ENCODE measurements around the gene LRRC32.

The LRRC32 gene

GRCh38 chr11:76625472-76626186, 44.9 kb downstream of the LRRC32 start:
- no peak overlapping the region for H3K4me3 ChIP-seq (IDR thresholded peaks at IDR 0.05; ENCODE audit: insufficient read depth, low read depth, low read length)
- H4K20me1 ChIP-seq (ENCODE audit: insufficient read depth): no peaks in the 10 kb centered on the region; the same call in 1 of the 2 replicates
- no peaks in the 10 kb centered on the region for H3K36me3 ChIP-seq (ENCODE audit: insufficient read depth)
- H3K27me3 ChIP-seq (ENCODE audit: insufficient read depth, low read depth): no peaks in the 10 kb centered on the region; the same call in 1 of the 2 replicates
- H3K9ac ChIP-seq: no peak overlapping the region
- no peak for TF ChIP-seq CTCF (conservative IDR thresholded peaks at IDR 0.05; ENCODE audit: low read depth, low read length)
- H3K27ac ChIP-seq: no peak overlapping the region
- H2AFZ ChIP-seq (ENCODE audit: low read depth): no peak overlapping the region
- H3K4me2 ChIP-seq: no peak overlapping the region
- H3K79me2 ChIP-seq (ENCODE audit: insufficient read depth, low read depth): no peaks in the 10 kb centered on the region
- peaks cover 33% of the 10 kb centered on the region for H3K4me1 ChIP-seq (ENCODE audit: low read depth, poor library complexity, severe bottlenecking)

GRCh38 chr11:76624500-76625379, 45.8 kb downstream of the LRRC32 start:
- Histone ChIP-seq H3K4me2 (no peak overlapping the region), H4K20me1 (ENCODE audit: insufficient read depth) (no peaks in the 10 kb centered on the region; the same call in 1 of the 2 replicates), H3K9ac (no peak overlapping the region), H3K36me3 (ENCODE audit: insufficient read depth) (no peaks in the 10 kb centered on the region), H3K4me1 (ENCODE audit: low read depth, poor library complexity, severe bottlenecking) (peaks cover 33% of the 10 kb centered on the region), H3K79me2 (ENCODE audit: insufficient read depth, low read depth) (no peaks in the 10 kb centered on the region), H3K4me3 (IDR thresholded peaks at IDR 0.05; ENCODE audit: insufficient read depth, low read depth, low read length) (no peak overlapping the region), H2AFZ (ENCODE audit: low read depth) (no peak overlapping the region), H3K27me3 (ENCODE audit: insufficient read depth, low read depth) (no peaks in the 10 kb centered on the region; the same call in 1 of the 2 replicates), H3K27ac (no peak overlapping the region)
- TF ChIP-seq CTCF (conservative IDR thresholded peaks at IDR 0.05; ENCODE audit: low read depth, low read length): no peak

GRCh38 chr11:76623884-76624419, 46.6 kb downstream of the LRRC32 start:
- Histone ChIP-seq H4K20me1 (ENCODE audit: insufficient read depth) (no peaks in the 10 kb centered on the region; the same call in 1 of the 2 replicates), H3K27me3 (ENCODE audit: insufficient read depth, low read depth) (no peaks in the 10 kb centered on the region; the same call in 1 of the 2 replicates), H3K4me2 (no peak overlapping the region), H3K79me2 (ENCODE audit: insufficient read depth, low read depth) (no peaks in the 10 kb centered on the region), H2AFZ (ENCODE audit: low read depth) (no peak overlapping the region), H3K27ac (no peak overlapping the region), H3K36me3 (ENCODE audit: insufficient read depth) (no peaks in the 10 kb centered on the region), H3K4me1 (ENCODE audit: low read depth, poor library complexity, severe bottlenecking) (peaks cover 33% of the 10 kb centered on the region), H3K9ac (no peak overlapping the region), H3K4me3 (IDR thresholded peaks at IDR 0.05; ENCODE audit: insufficient read depth, low read depth, low read length) (no peak overlapping the region)
- TF ChIP-seq CTCF (conservative IDR thresholded peaks at IDR 0.05; ENCODE audit: low read depth, low read length): no peak

- no peak overlapping the region for H3K4me3 ChIP-seq (IDR thresholded peaks at IDR 0.05; ENCODE audit: insufficient read depth, low read depth, low read length)
- TF ChIP-seq CTCF (conservative IDR thresholded peaks at IDR 0.05; ENCODE audit: low read depth, low read length): no peak
- no peak overlapping the region for H3K4me2 ChIP-seq
Measured at GRCh38 chr11:76623171-76623883, 47.2 kb downstream of the LRRC32 start.

More at GRCh38 chr11:76623171-76623883, 47.2 kb downstream of the LRRC32 start:
- no peaks in the 10 kb centered on the region; the same call in 1 of the 2 replicates for H4K20me1 ChIP-seq (ENCODE audit: insufficient read depth)
- H3K27me3 ChIP-seq (ENCODE audit: insufficient read depth, low read depth): no peaks in the 10 kb centered on the region; the same call in 1 of the 2 replicates
- H2AFZ ChIP-seq (ENCODE audit: low read depth): no peak overlapping the region
- no peaks in the 10 kb centered on the region for H3K79me2 ChIP-seq (ENCODE audit: insufficient read depth, low read depth)
- H3K4me1 ChIP-seq (ENCODE audit: low read depth, poor library complexity, severe bottlenecking): peaks cover 29% of the 10 kb centered on the region
- H3K27ac ChIP-seq: no peak overlapping the region
- no peaks in the 10 kb centered on the region for H3K36me3 ChIP-seq (ENCODE audit: insufficient read depth)
- no peak overlapping the region for H3K9ac ChIP-seq

Measured in KMS-11 (cell line).